CD4-positive, CD25-positive, alpha-beta regulatory T cell (primary cell): ENCODE results near the gene CACNB4. TPM values are rescaled to one million over a fixed set of nuclear protein-coding genes. Genes with fewer than 3 reads are reported as not detected.

Experiments used
- ATAC-seq, 2 donors: fragments of 150-1000 bp; cut with Tn5 transposase; one replicate each; pipeline ENCODE4 v1.10.0; 2021; ENCODE audit warnings: low read depth in 2 of 2, moderate number of reproducible peaks in 2 of 2, moderate library complexity in 1 of 2
- DNase-seq, 3 donors: peaks; one replicate each; pipeline versions ENCODE4 v3.0.0 to v3.0.0-alpha.2; 2012 to 2022; ENCODE audit warnings: mixed read lengths in 1 of 3
- H3K27ac ChIP-seq: one replicate; pipeline ENCODE4 v1.7.0; 2013; ENCODE audit warnings: mild to moderate bottlenecking, low read length; ENCODE audit not compliant: insufficient read depth, poor library complexity, severe bottlenecking
- H3K27me3 ChIP-seq: one replicate; pipeline ENCODE4 v1.7.0; 2013; ENCODE audit warnings: low read length; ENCODE audit not compliant: control insufficient read depth, insufficient read depth
- H3K36me3 ChIP-seq: one replicate; pipeline ENCODE4 v1.7.0; 2013; ENCODE audit warnings: mild to moderate bottlenecking, low read length, moderate library complexity; ENCODE audit not compliant: control insufficient read depth, insufficient read depth
- H3K4me1 ChIP-seq: 2 replicates; pipeline ENCODE4 v1.7.0; 2013; ENCODE audit warnings: mild to moderate bottlenecking, low read length; ENCODE audit not compliant: insufficient read depth, control insufficient read depth, poor library complexity, severe bottlenecking
- H3K4me3 ChIP-seq: one replicate; pipeline ENCODE4 v1.7.0; 2013; ENCODE audit warnings: low read depth, mild to moderate bottlenecking, low read length, moderate library complexity
- H3K9me3 ChIP-seq, 2 experiments: 1 replicate in 1 of 2; 2 replicates in 1 of 2; pipeline ENCODE4 v1.7.0; 2013; ENCODE audit warnings: low read length in 2 of 2, mild to moderate bottlenecking in 1 of 2, moderate library complexity in 1 of 2; ENCODE audit not compliant: control insufficient read depth in 2 of 2
- H3K27ac Mint-ChIP-seq, 3 donors: one replicate each; pipeline ENCODE4 v1.8.0; 2020 to 2022; ENCODE audit warnings: mild to moderate bottlenecking in 3 of 3, mixed read lengths in 3 of 3, moderate library complexity in 2 of 3
- H3K27me3 Mint-ChIP-seq: one replicate; pipeline ENCODE4 v1.8.0; 2022; ENCODE audit warnings: mild to moderate bottlenecking, mixed read lengths
- H3K36me3 Mint-ChIP-seq: one replicate; pipeline ENCODE4 v1.8.0; 2020; ENCODE audit warnings: mixed read lengths
- H3K4me1 Mint-ChIP-seq, 4 donors: one replicate each; pipeline ENCODE4 v1.8.0; 2020 to 2022; ENCODE audit warnings: mixed read lengths in 4 of 4, mild to moderate bottlenecking in 1 of 4
- H3K4me3 Mint-ChIP-seq, 4 donors: one replicate each; pipeline ENCODE4 v1.8.0; 2020 to 2022; ENCODE audit warnings: mild to moderate bottlenecking in 4 of 4, mixed read lengths in 4 of 4, moderate library complexity in 3 of 4
- H3K9me3 Mint-ChIP-seq, 7 donors: one replicate each; pipeline ENCODE4 v1.8.0; 2020 to 2022; ENCODE audit warnings: mixed read lengths in 7 of 7, mild to moderate bottlenecking in 3 of 7, moderate library complexity in 2 of 7
- polyA plus RNA-seq, 4 donors: library from polyadenylated mRNA; unstranded; fragments of 300-500 nt; fragmentation: Illumina TruSeq; gene quantifications; one replicate each; pipeline ENCODE4 v1.2.3, GENCODE V29; 2021
- total RNA-seq: library from RNA; stranded (reverse); gene quantifications from one replicate; pipeline ENCODE4 v1.2.3, GENCODE V29; 2022

CACNB4 gene
- total and polyA plus RNA-seq, 5 donors from 2014 or later, result 0.30 TPM; not detected in 4

- ATAC-seq (no peak), DNase-seq (no peak)
- Mint-ChIP-seq H3K9me3 (no peaks in the 10 kb centered on the region), H3K36me3 (no peaks in the 10 kb centered on the region), H3K4me1 (no peaks in the 10 kb centered on the region), H3K27me3 (peaks cover 23% of the 10 kb centered on the region), H3K27ac (no peak overlapping the region), H3K4me3 (no peak overlapping the region)
- H3K4me3 ChIP-seq, result no peak overlapping the region
- no peaks in the 10 kb centered on the region for H3K36me3 ChIP-seq
- no peak overlapping the region for H3K27ac ChIP-seq
- no peaks in the 10 kb centered on the region for H3K4me1 ChIP-seq
- H3K27me3 ChIP-seq, result peaks cover 14% of the 10 kb centered on the region
- no peaks in the 10 kb centered on the region for H3K9me3 ChIP-seq
Measured at GRCh38 chr2:151849413-151850010, 249.3 kb downstream of the CACNB4 start.

- H3K27ac ChIP-seq, result no peak overlapping the region
- Mint-ChIP-seq H3K36me3 (no peaks in the 10 kb centered on the region), H3K27ac (no peak overlapping the region), H3K4me1 (no peaks in the 10 kb centered on the region), H3K27me3 (peaks cover 30% of the 10 kb centered on the region), H3K9me3 (no peaks in the 10 kb centered on the region), H3K4me3 (no peak overlapping the region)
- no peaks in the 10 kb centered on the region for H3K4me1 ChIP-seq
- no peak for DNase-seq
- no peak overlapping the region for H3K4me3 ChIP-seq
- no peaks in the 10 kb centered on the region for H3K36me3 ChIP-seq
- no peaks in the 10 kb centered on the region for H3K9me3 ChIP-seq
- H3K27me3 ChIP-seq, result peaks cover 10% of the 10 kb centered on the region
- no peak for ATAC-seq
Measured at GRCh38 chr2:151845884-151846283, 253.0 kb downstream of the CACNB4 start.

DNA sequence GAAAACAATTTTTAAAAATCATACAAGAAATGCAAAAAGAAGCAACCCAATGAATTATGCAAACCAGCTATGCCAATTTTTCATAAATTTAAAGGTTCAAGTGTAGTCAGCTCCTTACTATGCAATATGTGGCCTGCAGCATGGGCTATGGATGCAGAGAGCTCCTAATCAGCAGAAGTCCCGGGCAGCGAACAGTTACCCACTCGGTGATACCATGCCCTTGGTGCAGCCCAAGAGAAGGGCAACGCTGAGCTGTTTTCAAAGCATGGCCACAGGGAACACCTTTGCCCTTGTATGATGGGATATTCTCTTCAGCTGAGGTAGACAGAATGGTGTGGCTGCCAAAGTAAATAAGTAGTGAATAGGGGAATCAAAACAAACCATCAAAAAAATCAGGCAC lies 253.4 kb downstream of the CACNB4 start:
- H3K4me3 ChIP-seq, result no peak overlapping the region

DNA sequence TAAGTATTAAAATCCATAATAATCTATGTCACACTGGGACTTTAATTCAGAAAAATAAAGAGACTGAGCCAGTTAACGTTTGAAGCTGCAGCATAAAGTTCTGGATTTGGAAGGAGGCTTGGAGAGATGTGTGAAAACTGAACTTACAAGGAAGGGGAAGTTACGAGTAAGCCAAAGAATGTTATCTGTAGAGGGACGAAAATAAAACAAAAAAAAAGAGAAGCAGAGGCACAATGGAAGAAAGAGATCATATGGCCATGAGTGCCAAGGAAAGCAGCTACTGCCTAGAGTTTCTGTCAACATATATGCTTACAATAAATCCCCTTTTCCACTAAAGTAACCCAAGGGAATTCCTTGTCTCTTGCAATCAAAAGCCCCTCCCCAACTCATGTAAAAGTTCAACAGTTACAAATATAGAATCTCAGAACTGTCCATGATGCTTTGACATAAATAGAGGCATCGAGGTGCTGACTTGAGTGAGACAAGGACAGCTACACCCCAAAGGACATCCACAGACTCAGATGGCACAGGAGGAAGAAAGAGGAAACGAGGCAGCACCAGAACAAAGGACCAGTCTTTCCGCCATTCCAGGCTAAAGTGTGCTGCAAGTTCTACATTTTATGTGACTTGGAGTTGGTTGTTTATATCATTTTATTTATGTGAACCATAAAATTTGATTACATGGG lies 254.5 kb downstream of the CACNB4 start:
- no peak for DNase-seq
- H3K27ac ChIP-seq, result no peak overlapping the region
- Mint-ChIP-seq H3K4me1 (no peaks in the 10 kb centered on the region), H3K27me3 (peaks cover 29% of the 10 kb centered on the region), H3K4me3 (no peak overlapping the region), H3K9me3 (no peaks in the 10 kb centered on the region), H3K27ac (no peak overlapping the region), H3K36me3 (no peaks in the 10 kb centered on the region)
- H3K36me3 ChIP-seq, result no peaks in the 10 kb centered on the region
- H3K9me3 ChIP-seq, result no peaks in the 10 kb centered on the region
- peaks cover 10% of the 10 kb centered on the region for H3K27me3 ChIP-seq
- H3K4me3 ChIP-seq, result no peak overlapping the region
- H3K4me1 ChIP-seq, result no peaks in the 10 kb centered on the region
- no peak for ATAC-seq

More for the DNA sequence above, 253.4 kb downstream of the CACNB4 start:
- Mint-ChIP-seq H3K27me3 (peaks cover 29% of the 10 kb centered on the region), H3K27ac (no peak overlapping the region), H3K36me3 (no peaks in the 10 kb centered on the region), H3K4me3 (no peak overlapping the region), H3K9me3 (no peaks in the 10 kb centered on the region), H3K4me1 (no peaks in the 10 kb centered on the region)
- peaks cover 10% of the 10 kb centered on the region for H3K27me3 ChIP-seq
- H3K4me1 ChIP-seq, result no peaks in the 10 kb centered on the region
- no peak for DNase-seq
- no peaks in the 10 kb centered on the region for H3K9me3 ChIP-seq
- no peak overlapping the region for H3K27ac ChIP-seq
- no peak for ATAC-seq
- H3K36me3 ChIP-seq, result no peaks in the 10 kb centered on the region

DNA sequence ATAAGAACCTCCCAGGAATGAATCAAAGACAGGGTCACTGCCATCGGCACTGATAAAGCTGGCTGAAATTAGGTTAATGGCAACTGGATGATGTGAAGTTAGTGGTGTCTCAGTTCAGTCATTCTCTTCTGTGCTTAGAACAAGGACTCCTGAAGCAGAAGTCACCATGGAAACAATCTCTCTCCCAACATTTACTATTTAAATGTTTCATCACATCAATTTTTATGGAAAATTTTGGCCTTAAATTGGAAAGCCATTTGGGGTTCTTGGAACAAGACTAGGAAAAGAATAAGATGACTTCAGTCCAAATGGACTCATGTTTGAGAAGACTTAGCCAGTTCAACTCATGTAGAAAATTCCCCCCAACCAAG lies 255.2 kb downstream of the CACNB4 start:
- H3K9me3 Mint-ChIP-seq, result no peaks in the 10 kb centered on the region
- peaks cover 9% of the 10 kb centered on the region for H3K27me3 ChIP-seq
- no peak overlapping the region for H3K27ac ChIP-seq
- no peaks in the 10 kb centered on the region for H3K4me1 Mint-ChIP-seq
- H3K4me3 Mint-ChIP-seq, result no peak overlapping the region
- no peaks in the 10 kb centered on the region for H3K36me3 Mint-ChIP-seq
- peaks cover 30% of the 10 kb centered on the region for H3K27me3 Mint-ChIP-seq
- no peaks in the 10 kb centered on the region for H3K36me3 ChIP-seq
- no peaks in the 10 kb centered on the region for H3K4me1 ChIP-seq
- no peak overlapping the region for H3K4me3 ChIP-seq
- DNase-seq (no peak), ATAC-seq (no peak)
- H3K9me3 ChIP-seq, result no peaks in the 10 kb centered on the region
- H3K27ac Mint-ChIP-seq, result no peak overlapping the region

DNA sequence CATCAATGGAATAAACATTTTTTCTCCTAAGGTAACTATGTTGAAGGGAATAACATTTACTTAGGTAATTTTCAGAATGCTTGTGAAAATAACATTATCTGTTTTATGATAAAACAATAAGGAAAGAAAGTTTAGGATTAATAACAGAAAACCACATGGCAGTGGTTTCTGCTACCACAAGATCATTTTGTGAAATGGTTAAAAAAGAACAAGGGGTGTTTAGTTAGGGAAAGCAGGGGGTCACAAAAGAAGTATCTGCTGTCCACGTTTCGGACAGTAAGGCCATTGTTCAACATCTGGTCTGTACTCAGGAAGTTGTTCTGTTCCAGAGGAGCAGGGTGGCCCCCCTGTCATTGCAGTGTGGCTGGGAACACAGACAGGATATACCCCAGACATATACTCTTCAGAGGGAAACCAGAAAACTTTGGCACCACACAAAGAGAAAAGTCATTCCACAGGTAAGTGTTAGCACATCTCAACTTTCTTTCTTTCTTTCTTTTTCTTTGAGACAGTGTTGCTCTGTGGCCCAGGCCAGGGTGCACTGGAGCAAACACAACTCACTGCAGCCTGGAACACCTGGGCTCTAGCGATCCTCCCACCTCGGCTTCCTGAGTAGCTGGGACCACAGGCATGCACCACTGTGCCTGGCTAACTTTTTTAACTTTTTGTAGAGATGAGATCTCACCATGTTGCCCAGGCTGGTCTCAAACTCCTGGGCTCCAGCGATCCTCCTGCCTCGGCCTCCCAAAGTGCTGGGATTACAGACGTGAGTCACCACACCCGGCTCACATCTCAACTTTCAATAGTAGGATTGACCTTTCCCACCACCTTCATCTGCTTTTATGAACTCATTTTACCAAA lies 255.8 kb downstream of the CACNB4 start:
- no peak for ATAC-seq
- Mint-ChIP-seq H3K27ac (no peak overlapping the region), H3K4me3 (no peak overlapping the region)

GRCh38 chr2:151841047-151841424 lies 257.8 kb downstream of the CACNB4 start:
- no peaks in the 10 kb centered on the region for H3K9me3 Mint-ChIP-seq
- Histone ChIP-seq H3K4me3 (no peak overlapping the region), H3K36me3 (no peaks in the 10 kb centered on the region), H3K9me3 (no peaks in the 10 kb centered on the region), H3K27ac (no peak overlapping the region), H3K4me1 (no peaks in the 10 kb centered on the region), H3K27me3 (peaks cover 9% of the 10 kb centered on the region)
- H3K4me1 Mint-ChIP-seq, result no peaks in the 10 kb centered on the region
- H3K27ac Mint-ChIP-seq, result no peak overlapping the region
- DNase-seq (no peak), ATAC-seq (no peak)
- no peak overlapping the region for H3K4me3 Mint-ChIP-seq
- no peaks in the 10 kb centered on the region for H3K36me3 Mint-ChIP-seq
- peaks cover 33% of the 10 kb centered on the region for H3K27me3 Mint-ChIP-seq

More for the DNA sequence above, 255.8 kb downstream of the CACNB4 start:
- no peaks in the 10 kb centered on the region for H3K36me3 Mint-ChIP-seq
- no peaks in the 10 kb centered on the region for H3K4me1 ChIP-seq
- no peak overlapping the region for H3K4me3 ChIP-seq
- H3K27me3 Mint-ChIP-seq, result peaks cover 36% of the 10 kb centered on the region
- H3K9me3 Mint-ChIP-seq, result no peaks in the 10 kb centered on the region
- no peaks in the 10 kb centered on the region for H3K9me3 ChIP-seq
- no peak for DNase-seq
- no peak overlapping the region for H3K27ac ChIP-seq
- no peaks in the 10 kb centered on the region for H3K36me3 ChIP-seq
- H3K27me3 ChIP-seq, result peaks cover 7% of the 10 kb centered on the region
- H3K4me1 Mint-ChIP-seq, result no peaks in the 10 kb centered on the region
